ENCODE measurements around the gene FUZ. TPM values are rescaled to one million over a fixed set of nuclear protein-coding genes. Genes with fewer than 3 reads are reported as not detected.

Gene FUZ
- total and polyA plus RNA-seq, 4 donors = 17.2 to 35.0 (median 30.8) TPM

DNA sequence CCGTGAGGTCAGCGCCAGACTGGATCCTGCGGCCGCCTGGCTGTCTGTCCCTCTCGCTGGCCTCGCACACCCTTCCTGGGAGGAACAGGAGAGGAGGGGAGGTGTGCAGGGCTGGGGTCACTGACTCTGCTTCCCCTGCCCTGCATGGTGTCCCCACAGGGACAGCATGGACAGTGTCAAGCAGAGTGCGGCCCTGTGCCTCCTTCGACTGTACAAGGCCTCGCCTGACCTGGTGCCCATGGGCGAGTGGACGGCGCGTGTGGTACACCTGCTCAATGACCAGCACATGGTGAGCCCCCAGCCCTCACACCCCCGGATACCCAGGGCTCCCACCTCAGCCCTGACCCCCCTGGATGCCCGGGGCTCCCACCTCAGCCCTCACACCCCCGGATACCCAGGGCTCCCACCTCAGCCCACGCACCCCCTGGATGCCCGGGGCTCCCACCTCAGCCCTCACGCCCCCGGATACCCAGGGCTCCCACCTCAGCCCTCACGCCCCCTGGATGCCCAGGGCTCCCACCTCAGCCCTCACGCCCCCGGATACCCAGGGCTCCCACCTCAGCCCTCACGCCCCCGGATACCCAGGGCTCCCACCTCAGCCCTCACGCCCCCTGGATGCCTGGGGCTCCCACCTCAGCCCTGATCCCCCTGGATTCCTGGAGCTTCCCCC lies 21.2 kb downstream of the FUZ start:
- Histone ChIP-seq H3K27me3 (ENCODE audit: control insufficient read depth, insufficient read depth, low read length) (no peaks in the 10 kb centered on the region), H3K4me3 (ENCODE audit: low read depth, low read length) (no peak overlapping the region), H3K9me3 (ENCODE audit: control insufficient read depth, insufficient read depth, low read length) (no peaks in the 10 kb centered on the region), H3K36me3 (ENCODE audit: control insufficient read depth, insufficient read depth, low read length) (peaks cover 97% of the 10 kb centered on the region), H3K4me1 (ENCODE audit: control insufficient read depth, insufficient read depth, low read length) (no peaks in the 10 kb centered on the region), H3K27ac (ENCODE audit: low read depth, low read length) (no peak overlapping the region)
- 98% methylated on average over 25 of the region's 26 CpGs for WGBS (ENCODE audit: insufficient coverage)
- DNase-seq (ENCODE audit: low read depth in 4 of 6, low spot score in 6 of 6) = no peak

DNA sequence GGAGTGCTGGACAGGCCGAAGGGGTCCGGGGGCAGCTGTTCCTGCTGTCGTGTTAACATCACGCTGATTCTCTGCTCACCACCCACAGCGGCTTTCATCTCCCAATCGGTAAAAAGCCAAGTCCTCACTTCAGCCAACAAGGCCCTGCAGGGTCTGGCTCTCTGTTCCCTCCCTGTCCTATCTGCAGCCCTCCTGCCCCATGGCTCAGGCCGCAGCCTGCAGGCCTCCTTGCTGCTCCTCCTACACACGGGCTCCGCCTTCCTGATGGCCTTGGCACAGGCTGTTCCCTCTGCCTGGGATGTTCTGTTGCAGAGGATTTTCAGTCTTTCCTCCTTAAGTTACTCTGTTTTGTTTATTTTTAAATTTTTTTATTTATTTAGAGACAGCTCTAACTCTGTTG lies 22.2 kb downstream of the FUZ start:
- Histone ChIP-seq H3K27me3 (ENCODE audit: control insufficient read depth, insufficient read depth, low read length) (no peaks in the 10 kb centered on the region), H3K4me3 (ENCODE audit: low read depth, low read length) (no peak overlapping the region), H3K9me3 (ENCODE audit: control insufficient read depth, insufficient read depth, low read length) (no peaks in the 10 kb centered on the region), H3K36me3 (ENCODE audit: control insufficient read depth, insufficient read depth, low read length) (peaks cover 96% of the 10 kb centered on the region), H3K4me1 (ENCODE audit: control insufficient read depth, insufficient read depth, low read length) (no peaks in the 10 kb centered on the region), H3K27ac (ENCODE audit: low read depth, low read length) (no peak overlapping the region)
- no peak for DNase-seq (ENCODE audit: low read depth in 4 of 6, low spot score in 6 of 6)
- WGBS (ENCODE audit: insufficient coverage) = 76% methylated on average over 7 of the region's 9 CpGs

DNA sequence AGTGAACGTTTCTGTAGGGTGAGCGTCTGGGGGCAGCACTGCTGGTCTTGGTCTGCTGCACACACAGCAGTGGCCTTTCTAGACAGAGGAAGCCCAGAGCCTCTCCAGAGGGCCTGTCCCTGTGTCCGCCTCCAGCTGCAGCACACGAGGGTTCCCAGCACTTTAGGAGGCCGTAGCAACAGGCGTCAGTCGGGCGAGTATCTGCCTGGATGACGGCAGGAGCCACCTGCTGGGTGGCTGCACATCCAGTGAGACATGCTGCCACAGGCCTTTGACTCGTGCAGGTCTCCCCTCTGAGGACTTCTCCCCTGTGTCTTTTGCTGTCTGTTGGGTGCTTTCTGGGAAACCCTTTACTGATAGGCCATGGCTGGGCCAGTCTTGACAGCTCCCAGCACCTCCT lies 24.2 kb downstream of the FUZ start:
- Histone ChIP-seq H3K9me3 (ENCODE audit: control insufficient read depth, insufficient read depth, low read length) (no peaks in the 10 kb centered on the region), H3K27me3 (ENCODE audit: control insufficient read depth, insufficient read depth, low read length) (no peaks in the 10 kb centered on the region), H3K36me3 (ENCODE audit: control insufficient read depth, insufficient read depth, low read length) (peaks cover 90% of the 10 kb centered on the region), H3K4me1 (ENCODE audit: control insufficient read depth, insufficient read depth, low read length) (no peaks in the 10 kb centered on the region), H3K27ac (ENCODE audit: low read depth, low read length) (no peak overlapping the region), H3K4me3 (ENCODE audit: low read depth, low read length) (no peak overlapping the region)
- WGBS (ENCODE audit: insufficient coverage) = 80% methylated on average over 10 of the region's 10 CpGs
- DNase-seq (ENCODE audit: low read depth in 4 of 6, low spot score in 6 of 6) = no peak

DNA sequence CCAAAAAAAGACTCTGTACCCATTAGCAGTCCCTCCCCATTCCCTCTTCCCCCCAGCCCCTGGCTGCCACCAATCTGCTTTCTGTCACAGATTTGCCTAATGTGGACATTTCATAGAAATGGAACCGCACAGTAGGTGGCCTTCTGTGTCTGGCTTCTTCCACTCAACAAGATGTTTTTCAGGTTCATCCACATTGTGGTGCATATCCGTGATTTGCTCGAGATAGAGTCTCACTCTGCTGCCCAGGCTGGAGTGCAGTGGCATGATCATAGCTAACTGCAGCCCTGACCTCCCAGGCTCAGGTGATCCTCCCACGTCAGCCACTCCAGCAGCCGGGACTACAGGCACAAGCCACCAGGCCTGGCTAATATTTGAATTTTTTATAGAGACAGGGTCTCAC lies 25.3 kb downstream of the FUZ start:
- DNase-seq (ENCODE audit: low read depth in 4 of 6, low spot score in 6 of 6) = no peak
- Histone ChIP-seq H3K27me3 (ENCODE audit: control insufficient read depth, insufficient read depth, low read length) (no peaks in the 10 kb centered on the region), H3K27ac (ENCODE audit: low read depth, low read length) (no peak overlapping the region), H3K36me3 (ENCODE audit: control insufficient read depth, insufficient read depth, low read length) (peaks cover 89% of the 10 kb centered on the region), H3K4me1 (ENCODE audit: control insufficient read depth, insufficient read depth, low read length) (no peaks in the 10 kb centered on the region), H3K9me3 (ENCODE audit: control insufficient read depth, insufficient read depth, low read length) (no peaks in the 10 kb centered on the region), H3K4me3 (ENCODE audit: low read depth, low read length) (no peak overlapping the region)
- 95% methylated on average over 5 of the region's 5 CpGs for WGBS (ENCODE audit: insufficient coverage)

DNA sequence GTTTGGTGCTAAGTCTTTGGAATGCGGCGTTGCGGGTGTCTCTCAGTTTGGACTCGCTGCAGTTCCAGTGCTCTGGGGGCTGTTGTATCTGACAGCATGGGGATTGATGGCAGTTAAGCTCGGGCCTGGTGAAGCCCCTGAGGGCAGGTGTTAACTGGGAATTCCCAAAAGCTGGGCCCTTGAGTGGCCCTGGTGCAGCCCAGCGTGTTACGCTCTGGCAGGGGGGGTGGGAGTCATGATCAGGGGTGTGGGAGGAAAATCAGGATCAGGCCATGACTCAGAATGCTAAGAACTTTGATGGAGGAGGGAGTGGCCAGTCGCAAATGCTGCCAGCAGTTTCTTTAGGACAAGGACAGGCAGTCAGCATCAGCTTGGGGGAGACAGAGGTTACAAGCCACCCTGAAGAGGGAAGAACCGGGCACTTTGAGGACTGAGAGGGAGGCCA lies 26.7 kb downstream of the FUZ start:
- H3K36me3 ChIP-seq (ENCODE audit: control insufficient read depth, insufficient read depth, low read length) = peaks cover 89% of the 10 kb centered on the region
- WGBS (ENCODE audit: insufficient coverage) = 83% methylated on average over 9 of the region's 9 CpGs
- H3K4me3 ChIP-seq (ENCODE audit: low read depth, low read length) = no peak overlapping the region
- DNase-seq (ENCODE audit: low read depth in 4 of 6, low spot score in 6 of 6) = no peak
- H3K27me3 ChIP-seq (ENCODE audit: control insufficient read depth, insufficient read depth, low read length) = no peaks in the 10 kb centered on the region
- no peaks in the 10 kb centered on the region for H3K9me3 ChIP-seq (ENCODE audit: control insufficient read depth, insufficient read depth, low read length)
- H3K27ac ChIP-seq (ENCODE audit: low read depth, low read length) = no peak overlapping the region
- H3K4me1 ChIP-seq (ENCODE audit: control insufficient read depth, insufficient read depth, low read length) = no peaks in the 10 kb centered on the region

DNA sequence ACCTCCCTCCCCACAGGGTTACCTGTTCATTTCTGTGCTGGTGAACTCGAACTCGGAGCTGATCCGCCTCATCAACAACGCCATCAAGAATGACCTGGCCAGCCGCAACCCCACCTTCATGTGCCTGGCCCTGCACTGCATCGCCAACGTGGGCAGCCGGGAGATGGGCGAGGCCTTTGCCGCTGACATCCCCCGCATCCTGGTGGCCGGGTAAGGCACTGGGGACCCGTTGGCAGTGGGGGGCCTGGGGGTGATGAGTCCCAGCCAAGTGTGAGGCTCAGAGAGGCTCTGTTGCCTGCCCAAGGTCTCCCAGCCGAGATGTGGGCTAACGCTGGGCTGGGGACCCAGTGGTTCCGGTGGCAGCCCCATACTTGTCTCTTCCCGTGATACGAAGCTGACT lies 30.6 kb downstream of the FUZ start:
- peaks cover 63% of the 10 kb centered on the region for H3K36me3 ChIP-seq (ENCODE audit: control insufficient read depth, insufficient read depth, low read length)
- H3K4me3 ChIP-seq (ENCODE audit: low read depth, low read length) = no peak overlapping the region
- WGBS (ENCODE audit: insufficient coverage) = 97% methylated on average over 18 of the region's 18 CpGs
- H3K9me3 ChIP-seq (ENCODE audit: control insufficient read depth, insufficient read depth, low read length) = no peaks in the 10 kb centered on the region
- no peaks in the 10 kb centered on the region for H3K4me1 ChIP-seq (ENCODE audit: control insufficient read depth, insufficient read depth, low read length)
- DNase-seq (ENCODE audit: low read depth in 4 of 6, low spot score in 6 of 6) = no peak
- H3K27me3 ChIP-seq (ENCODE audit: control insufficient read depth, insufficient read depth, low read length) = no peaks in the 10 kb centered on the region
- H3K27ac ChIP-seq (ENCODE audit: low read depth, low read length) = no peak overlapping the region

DNA sequence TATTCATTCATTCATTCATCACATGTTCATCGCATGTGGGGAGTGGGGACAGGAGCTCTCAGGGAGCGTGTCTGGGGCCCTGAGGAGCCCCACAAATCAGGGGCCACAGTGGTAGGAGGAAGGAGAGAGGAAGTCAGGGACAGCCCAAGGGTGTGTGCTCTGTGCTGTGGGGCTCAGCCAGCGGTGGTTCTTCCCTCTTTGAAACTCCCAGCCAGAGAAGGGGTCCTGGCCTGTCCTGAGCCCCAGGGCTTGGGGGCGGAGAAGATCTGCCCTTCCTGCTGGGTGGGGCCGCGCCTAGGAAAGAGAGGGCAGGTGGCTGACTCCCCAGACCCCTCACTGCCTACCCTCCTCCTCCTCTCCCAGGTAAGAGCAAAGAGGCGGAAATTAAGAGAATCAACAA lies 31.7 kb downstream of the FUZ start:
- no peak overlapping the region for H3K4me3 ChIP-seq (ENCODE audit: low read depth, low read length)
- no peaks in the 10 kb centered on the region for H3K27me3 ChIP-seq (ENCODE audit: control insufficient read depth, insufficient read depth, low read length)
- 93% methylated on average over 3 of the region's 7 CpGs for WGBS (ENCODE audit: insufficient coverage)
- no peak overlapping the region for H3K27ac ChIP-seq (ENCODE audit: low read depth, low read length)
- H3K4me1 ChIP-seq (ENCODE audit: control insufficient read depth, insufficient read depth, low read length) = no peaks in the 10 kb centered on the region
- DNase-seq (ENCODE audit: low read depth in 4 of 6, low spot score in 6 of 6) = no peak
- peaks cover 58% of the 10 kb centered on the region for H3K36me3 ChIP-seq (ENCODE audit: control insufficient read depth, insufficient read depth, low read length)
- H3K9me3 ChIP-seq (ENCODE audit: control insufficient read depth, insufficient read depth, low read length) = no peaks in the 10 kb centered on the region

DNA sequence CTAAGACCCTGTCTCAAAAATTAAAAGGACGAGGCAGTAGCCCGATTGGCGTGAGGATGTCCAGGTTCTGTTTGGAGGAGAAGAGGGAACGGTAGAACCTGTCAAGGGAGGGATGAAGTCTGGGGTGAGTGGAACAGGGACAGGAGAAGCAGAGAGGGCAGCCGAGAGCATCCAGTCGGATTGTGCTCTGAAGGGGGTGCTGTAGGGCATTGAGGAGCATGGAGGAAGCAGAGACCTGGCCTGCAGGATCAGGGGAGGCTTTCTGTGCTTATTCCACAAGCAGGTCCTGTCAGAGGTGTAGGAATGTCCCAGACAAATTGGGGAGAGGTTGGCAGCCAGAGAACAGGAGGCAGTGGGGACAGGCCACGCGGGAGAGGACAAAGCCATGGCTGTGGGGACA lies 32.2 kb downstream of the FUZ start:
- Histone ChIP-seq H3K27me3 (ENCODE audit: control insufficient read depth, insufficient read depth, low read length) (no peaks in the 10 kb centered on the region), H3K36me3 (ENCODE audit: control insufficient read depth, insufficient read depth, low read length) (peaks cover 59% of the 10 kb centered on the region), H3K27ac (ENCODE audit: low read depth, low read length) (no peak overlapping the region), H3K9me3 (ENCODE audit: control insufficient read depth, insufficient read depth, low read length) (no peaks in the 10 kb centered on the region), H3K4me3 (ENCODE audit: low read depth, low read length) (no peak overlapping the region), H3K4me1 (ENCODE audit: control insufficient read depth, insufficient read depth, low read length) (no peaks in the 10 kb centered on the region)
- no peak for DNase-seq (ENCODE audit: low read depth in 4 of 6, low spot score in 6 of 6)
- WGBS (ENCODE audit: insufficient coverage) = 77% methylated on average over 8 of the region's 8 CpGs

DNA sequence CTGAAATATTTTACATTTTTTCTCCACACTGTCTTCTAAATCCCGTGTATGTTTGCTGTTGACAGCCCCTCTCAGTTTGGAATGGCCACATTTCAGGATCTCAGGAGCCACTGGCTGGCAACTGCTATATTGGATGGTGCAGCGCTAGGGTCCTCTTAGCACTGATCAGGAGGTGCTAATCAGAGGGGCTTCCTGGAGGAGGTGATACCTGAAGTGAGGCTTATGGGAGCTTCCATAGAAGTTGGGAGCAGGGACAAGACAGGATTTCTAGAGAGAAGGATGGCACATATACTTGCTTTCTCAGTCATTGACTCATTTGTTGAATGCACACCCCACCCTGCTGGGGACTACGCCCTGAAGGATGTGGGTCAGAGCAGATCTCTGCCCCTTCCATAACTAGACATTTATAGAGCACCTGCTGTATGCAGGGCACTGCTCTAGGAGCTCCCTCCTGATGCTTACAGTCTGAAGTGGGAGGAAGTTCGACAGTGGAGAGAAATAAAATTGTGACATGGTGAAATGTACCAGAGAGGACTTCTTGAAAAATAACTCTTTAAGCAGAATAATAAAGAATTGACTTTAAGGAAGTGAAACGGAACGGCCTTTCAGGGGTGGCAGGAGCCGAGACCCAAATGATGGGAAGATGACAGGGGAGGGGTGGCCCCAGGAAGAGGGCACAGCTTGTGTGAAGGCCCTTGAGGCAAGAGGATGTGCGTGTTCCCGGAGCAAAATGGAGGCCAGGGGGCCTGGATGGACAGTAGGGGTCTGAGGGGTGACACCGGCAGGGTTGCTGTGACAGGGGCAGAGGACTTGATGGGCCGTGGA lies 33.1 kb downstream of the FUZ start:
- WGBS (ENCODE audit: insufficient coverage) = 89% methylated on average over 10 of the region's 11 CpGs
- Histone ChIP-seq H3K36me3 (ENCODE audit: control insufficient read depth, insufficient read depth, low read length) (peaks cover 57% of the 10 kb centered on the region), H3K4me3 (ENCODE audit: low read depth, low read length) (no peak overlapping the region)

DNA sequence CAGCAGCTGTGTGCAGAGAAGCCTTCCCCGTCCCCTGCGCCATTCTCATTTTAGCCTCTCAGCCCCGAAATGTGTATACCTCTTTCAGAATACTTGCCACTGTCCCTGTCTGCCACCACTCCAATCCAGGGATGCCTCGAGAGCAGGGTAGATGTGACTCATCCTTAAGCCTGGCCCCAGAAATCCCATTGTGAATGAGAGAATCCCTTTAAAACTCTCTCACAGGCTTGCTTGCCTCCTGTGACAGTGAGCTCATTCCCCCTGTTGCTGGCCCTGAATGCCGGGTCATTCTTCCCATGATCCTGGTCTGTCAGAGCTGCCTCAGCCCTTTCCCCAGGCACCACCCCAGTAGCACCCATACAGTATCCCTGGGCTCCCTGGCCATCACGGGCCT lies 36.7 kb downstream of the FUZ start:
- 82% methylated on average over 6 of the region's 6 CpGs for WGBS (ENCODE audit: insufficient coverage)
- Histone ChIP-seq H3K9me3 (ENCODE audit: control insufficient read depth, insufficient read depth, low read length) (no peaks in the 10 kb centered on the region), H3K27ac (ENCODE audit: low read depth, low read length) (no peak overlapping the region), H3K27me3 (ENCODE audit: control insufficient read depth, insufficient read depth, low read length) (no peaks in the 10 kb centered on the region), H3K36me3 (ENCODE audit: control insufficient read depth, insufficient read depth, low read length) (peaks cover 44% of the 10 kb centered on the region), H3K4me1 (ENCODE audit: control insufficient read depth, insufficient read depth, low read length) (no peaks in the 10 kb centered on the region), H3K4me3 (ENCODE audit: low read depth, low read length) (no peak overlapping the region)
- DNase-seq (ENCODE audit: low read depth in 4 of 6, low spot score in 6 of 6) = no peak

More for the DNA sequence above, 33.1 kb downstream of the FUZ start:
- no peaks in the 10 kb centered on the region for H3K4me1 ChIP-seq (ENCODE audit: control insufficient read depth, insufficient read depth, low read length)
- H3K27ac ChIP-seq (ENCODE audit: low read depth, low read length) = no peak overlapping the region
- no peaks in the 10 kb centered on the region for H3K9me3 ChIP-seq (ENCODE audit: control insufficient read depth, insufficient read depth, low read length)
- DNase-seq (ENCODE audit: low read depth in 4 of 6, low spot score in 6 of 6) = no peak
- H3K27me3 ChIP-seq (ENCODE audit: control insufficient read depth, insufficient read depth, low read length) = no peaks in the 10 kb centered on the region

Data from spinal cord (tissue), 10 donors.